ENCODE results near the gene CCNB1. TPM values are rescaled to one million over a fixed set of nuclear protein-coding genes. Genes with fewer than 3 reads are reported as not detected.
"Not testable (repeated sequence)": the region's sequence is repeated elsewhere in the genome, so short reads cannot be mapped to it uniquely, and the experiment has no call there.

The CCNB1 gene
- polyA plus RNA-seq, 2 of the 4 experiments (the other 2 are of a cell fraction): 236 to 311 TPM

DNA sequence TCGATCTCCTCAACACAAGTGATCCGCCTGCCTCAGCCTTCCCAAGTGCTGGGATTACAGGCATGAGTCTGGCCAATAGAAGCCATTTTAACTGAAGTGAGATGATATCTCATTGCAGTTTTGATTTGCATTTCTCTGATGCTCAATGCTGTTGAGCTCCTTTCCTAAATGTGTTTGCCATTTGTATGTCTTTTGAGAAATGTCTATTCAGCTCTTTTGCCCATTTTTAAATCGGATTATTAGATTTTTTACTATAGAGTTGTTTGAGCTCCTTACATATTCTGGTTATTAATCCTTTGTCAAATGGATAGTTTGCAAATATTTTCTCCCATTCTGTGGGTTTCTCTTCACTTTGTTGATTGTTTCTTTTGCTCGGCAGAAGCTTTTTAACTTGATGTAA is 26.7 kb upstream of the CCNB1 start:
- POLR2A ChIA-PET; DNase-seq (ENCODE audit: low read depth in 1 of 2, low spot score in 1 of 2); FAIRE-seq; H3K4me3 ChIP-seq; H3K4me1 ChIP-seq; H3K4me2 ChIP-seq; ATAC-seq; H3K27ac ChIP-seq: not testable (repeated sequence)
- TF ChIP-seq MAFK (IDR thresholded peaks at IDR 0.05; ENCODE audit: partially characterized antibody): peak; percentile 78
- CTCF ChIA-PET: interaction anchor here (1.2 to 1.4 kb wide), 2 partner anchors 11 to 47 kb away, joined by 3 to 7 read pairs; partner anchors contain the start of gene SLC30A5
- 84% methylated on average over 4 of the region's 4 CpGs for WGBS (ENCODE audit: missing lambda C conversion rate)
- peaks cover 11% of the 10 kb centered on the region for H3K9me3 ChIP-seq

DNA sequence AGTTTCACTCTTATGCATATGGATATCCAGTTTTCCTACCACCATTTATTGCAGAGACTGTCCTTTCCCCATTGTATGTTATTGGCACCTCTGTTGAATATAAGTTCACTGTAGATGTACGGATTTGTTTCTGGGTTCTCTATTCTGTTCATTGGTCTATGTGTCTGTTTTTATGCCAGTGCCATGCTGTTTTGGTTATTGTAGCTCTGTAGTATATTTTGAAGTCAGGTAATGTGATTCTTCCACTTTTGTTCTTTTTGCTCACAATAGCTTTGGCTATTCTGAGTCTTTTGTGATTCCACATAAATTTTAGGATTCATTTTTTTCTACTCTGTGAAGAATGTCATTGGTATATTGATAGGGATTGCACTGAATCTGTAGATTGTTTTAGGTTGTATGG is 26.1 kb upstream of the CCNB1 start:
- H3K4me1 ChIP-seq: no peaks in the 10 kb centered on the region
- peaks cover 11% of the 10 kb centered on the region for H3K9me3 ChIP-seq
- H3K4me2 ChIP-seq: no peak overlapping the region
- TF ChIP-seq HDAC2 (IDR thresholded peaks at IDR 0.05): peak; percentile 68; the same call in 1 of the 2 replicates
- peak; percentile 75; the same call in 1 of the 2 replicates for TF ChIP-seq KDM1A (IDR thresholded peaks at IDR 0.05; ENCODE audit: low read depth)
- no peak for TF ChIP-seq NR3C1 (IDR thresholded peaks at IDR 0.05)
- H3K4me3 ChIP-seq: no peak overlapping the region
- DNase-seq (ENCODE audit: low read depth in 1 of 2, low spot score in 1 of 2) (no peak), FAIRE-seq (no peak), ATAC-seq (no peak)
- 17% methylated on average over 1 of the region's 1 CpG for WGBS (ENCODE audit: missing lambda C conversion rate)
- CTCF ChIA-PET: interaction anchor here (0.7 to 1.9 kb wide), 4 partner anchors 9 to 47 kb away, joined by 3 to 7 read pairs (median 4); partner anchors contain the start of gene SLC30A5
- POLR2A ChIA-PET: interaction anchor here (0.6 kb wide), 1 partner anchor 14 kb away, joined by 7 read pairs; no protein-coding TSS in a partner anchor
- H3K27ac ChIP-seq: no peak overlapping the region

DNA sequence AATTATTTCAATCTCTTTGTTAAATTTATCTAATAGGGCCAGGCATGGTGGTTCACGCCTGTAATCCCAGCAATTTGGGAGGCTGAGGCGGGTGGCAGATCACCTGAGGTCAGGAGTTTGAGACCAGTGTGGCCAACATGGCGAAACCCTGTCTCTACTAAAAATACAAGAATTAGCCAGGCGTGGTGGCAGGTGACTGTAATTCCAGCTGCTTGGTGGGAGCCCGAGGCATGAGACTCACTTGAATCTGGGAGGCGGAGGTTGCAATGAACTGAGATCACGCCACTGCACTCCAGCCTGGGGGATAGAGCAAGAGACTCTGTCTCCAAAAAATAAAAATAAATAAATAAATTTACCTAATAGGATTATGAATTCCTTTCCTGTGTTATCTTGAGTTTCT is 18.4 kb upstream of the CCNB1 start:
- CTCF ChIA-PET; FAIRE-seq; H3K27ac ChIP-seq; H3K4me1 ChIP-seq; POLR2A ChIA-PET; DNase-seq (ENCODE audit: low read depth in 1 of 2, low spot score in 1 of 2); H3K4me2 ChIP-seq; ATAC-seq; H3K4me3 ChIP-seq; H3K9me3 ChIP-seq: not testable (repeated sequence)
- 93% methylated on average over 7 of the region's 7 CpGs for WGBS (ENCODE audit: missing lambda C conversion rate)

DNA sequence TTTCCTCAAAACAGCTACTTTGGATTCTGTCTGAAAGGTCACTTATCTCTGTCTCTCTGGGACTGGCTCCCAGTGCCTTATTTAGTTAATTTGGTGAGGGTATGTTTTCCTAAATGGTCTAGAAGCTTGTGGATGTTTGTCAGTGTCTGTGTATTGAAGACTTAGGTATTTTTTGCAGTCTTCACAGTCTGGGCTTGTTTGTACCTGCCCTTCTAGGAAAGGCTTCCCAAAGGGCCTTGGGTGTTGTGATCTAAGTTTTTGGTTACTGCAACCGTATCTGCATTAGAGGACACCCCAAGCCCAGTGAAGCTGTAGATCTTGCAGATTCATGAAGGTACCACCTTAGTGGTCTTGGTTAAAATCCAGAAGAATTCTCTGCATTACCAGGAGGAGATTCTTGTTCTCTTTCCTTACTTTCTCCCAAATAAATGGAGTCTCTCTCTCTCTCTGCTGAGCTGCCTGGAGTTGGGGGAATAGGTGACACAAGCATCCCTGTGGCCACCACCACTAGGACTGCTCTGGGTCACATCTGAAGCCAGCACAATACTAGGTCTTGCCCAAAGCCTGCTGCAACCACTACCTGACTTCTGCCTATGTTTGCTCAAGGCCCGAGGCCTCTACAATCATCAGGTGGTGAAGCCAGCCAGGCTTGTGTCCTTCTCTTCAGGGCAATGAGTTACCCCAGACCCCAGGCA is 17.8 kb upstream of the CCNB1 start:
- Histone ChIP-seq H3K27ac (no peak overlapping the region), H3K4me3 (no peak overlapping the region), H3K4me1 (no peaks in the 10 kb centered on the region), H3K4me2 (no peak overlapping the region), H3K9me3 (no peaks in the 10 kb centered on the region)
- ChIA-PET POLR2A (no interaction called here), CTCF (interaction anchor here (0.9 kb wide), 1 partner anchor 130 kb away, joined by 3 read pairs; no protein-coding TSS in a partner anchor)
- TF ChIP-seq KDM1A (IDR thresholded peaks at IDR 0.05; ENCODE audit: low read depth): no peak
- TF ChIP-seq ZSCAN20 (CRISPR knock-in tag; IDR thresholded peaks at IDR 0.05): no peak
- no peak for TF ChIP-seq CEBPB (IDR thresholded peaks at IDR 0.05)
- TF ChIP-seq, protein P1, sequence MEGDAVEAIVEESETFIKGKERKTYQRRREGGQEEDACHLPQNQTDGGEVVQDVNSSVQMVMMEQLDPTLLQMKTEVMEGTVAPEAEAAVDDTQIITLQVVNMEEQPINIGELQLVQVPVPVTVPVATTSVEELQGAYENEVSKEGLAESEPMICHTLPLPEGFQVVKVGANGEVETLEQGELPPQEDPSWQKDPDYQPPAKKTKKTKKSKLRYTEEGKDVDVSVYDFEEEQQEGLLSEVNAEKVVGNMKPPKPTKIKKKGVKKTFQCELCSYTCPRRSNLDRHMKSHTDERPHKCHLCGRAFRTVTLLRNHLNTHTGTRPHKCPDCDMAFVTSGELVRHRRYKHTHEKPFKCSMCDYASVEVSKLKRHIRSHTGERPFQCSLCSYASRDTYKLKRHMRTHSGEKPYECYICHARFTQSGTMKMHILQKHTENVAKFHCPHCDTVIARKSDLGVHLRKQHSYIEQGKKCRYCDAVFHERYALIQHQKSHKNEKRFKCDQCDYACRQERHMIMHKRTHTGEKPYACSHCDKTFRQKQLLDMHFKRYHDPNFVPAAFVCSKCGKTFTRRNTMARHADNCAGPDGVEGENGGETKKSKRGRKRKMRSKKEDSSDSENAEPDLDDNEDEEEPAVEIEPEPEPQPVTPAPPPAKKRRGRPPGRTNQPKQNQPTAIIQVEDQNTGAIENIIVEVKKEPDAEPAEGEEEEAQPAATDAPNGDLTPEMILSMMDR (IDR thresholded peaks at IDR 0.05): no peak
- TF ChIP-seq, protein P2, sequence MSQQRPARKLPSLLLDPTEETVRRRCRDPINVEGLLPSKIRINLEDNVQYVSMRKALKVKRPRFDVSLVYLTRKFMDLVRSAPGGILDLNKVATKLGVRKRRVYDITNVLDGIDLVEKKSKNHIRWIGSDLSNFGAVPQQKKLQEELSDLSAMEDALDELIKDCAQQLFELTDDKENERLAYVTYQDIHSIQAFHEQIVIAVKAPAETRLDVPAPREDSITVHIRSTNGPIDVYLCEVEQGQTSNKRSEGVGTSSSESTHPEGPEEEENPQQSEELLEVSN (IDR thresholded peaks at IDR 0.05; ENCODE audit: borderline replicate concordance, low read depth): no peak
- no peak for TF ChIP-seq POLR2AphosphoS2 (conservative IDR thresholded peaks at IDR 0.05; ENCODE audit: low read length)
- no peak for TF ChIP-seq NPAS2 (CRISPR knock-in tag; IDR thresholded peaks at IDR 0.05; ENCODE audit: borderline replicate concordance)
- TF ChIP-seq NR3C1 (IDR thresholded peaks at IDR 0.05): no peak
- no peak for TF ChIP-seq RFX5 (IDR thresholded peaks at IDR 0.05)
- no peak for TF ChIP-seq ZC3H11A (IDR thresholded peaks at IDR 0.05)
- no peak for TF ChIP-seq CHD2 (IDR thresholded peaks at IDR 0.05; ENCODE audit: low read length, partially characterized antibody)
- TF ChIP-seq CBX2 (IDR thresholded peaks at IDR 0.05; ENCODE audit: borderline replicate concordance, low read depth): no peak
- ATAC-seq (no peak), DNase-seq (ENCODE audit: low read depth in 1 of 2, low spot score in 1 of 2) (no peak), FAIRE-seq (no peak)
- WGBS (ENCODE audit: missing lambda C conversion rate): 72% methylated on average over 2 of the region's 2 CpGs

Measured in A549 (cell line).